Retinal pigment epithelial cell (primary cell): ENCODE measurements around the gene LPCAT2.

Source experiments
- DNase-seq: peaks from one replicate; pipeline ENCODE4 v3.0.0-alpha.2; 2010; ENCODE audit warnings: low read depth
- H3K4me3 ChIP-seq: 2 replicates; pipeline ENCODE4 v1.5.1; 2011; ENCODE audit warnings: mild to moderate bottlenecking, low read length, control low read depth, moderate library complexity
- TF ChIP-seq, protein P1 (sequence below): conservative IDR thresholded peaks from 2 replicates; pipeline ENCODE4 v1.5.1; 2011; ENCODE audit warnings: low read depth, low read length, control low read depth, inconsistent platforms

Gene LPCAT2

DNA sequence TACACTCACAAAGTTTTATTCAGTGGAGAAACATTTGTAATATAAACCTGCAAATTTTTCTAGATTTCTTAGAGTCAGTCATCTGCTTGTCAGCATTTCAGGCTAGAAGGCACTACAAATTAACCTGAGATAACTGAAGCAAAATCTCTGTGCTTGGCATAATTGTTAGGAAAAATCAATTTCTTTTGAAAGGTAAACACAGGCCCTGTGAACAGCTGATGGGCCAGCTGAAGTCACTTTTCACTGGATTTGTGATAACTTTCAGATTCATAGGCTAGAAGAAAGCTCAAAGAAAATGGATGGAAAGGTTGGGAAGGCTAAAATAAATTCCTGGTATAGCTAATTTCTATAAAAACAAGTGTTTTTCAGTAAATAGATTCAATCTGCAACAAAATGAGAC, 112.9 kb downstream of the LPCAT2 start:
- DNase-seq, result no peak
- H3K4me3 ChIP-seq, result no peak overlapping the region
- TF ChIP-seq, protein P1, sequence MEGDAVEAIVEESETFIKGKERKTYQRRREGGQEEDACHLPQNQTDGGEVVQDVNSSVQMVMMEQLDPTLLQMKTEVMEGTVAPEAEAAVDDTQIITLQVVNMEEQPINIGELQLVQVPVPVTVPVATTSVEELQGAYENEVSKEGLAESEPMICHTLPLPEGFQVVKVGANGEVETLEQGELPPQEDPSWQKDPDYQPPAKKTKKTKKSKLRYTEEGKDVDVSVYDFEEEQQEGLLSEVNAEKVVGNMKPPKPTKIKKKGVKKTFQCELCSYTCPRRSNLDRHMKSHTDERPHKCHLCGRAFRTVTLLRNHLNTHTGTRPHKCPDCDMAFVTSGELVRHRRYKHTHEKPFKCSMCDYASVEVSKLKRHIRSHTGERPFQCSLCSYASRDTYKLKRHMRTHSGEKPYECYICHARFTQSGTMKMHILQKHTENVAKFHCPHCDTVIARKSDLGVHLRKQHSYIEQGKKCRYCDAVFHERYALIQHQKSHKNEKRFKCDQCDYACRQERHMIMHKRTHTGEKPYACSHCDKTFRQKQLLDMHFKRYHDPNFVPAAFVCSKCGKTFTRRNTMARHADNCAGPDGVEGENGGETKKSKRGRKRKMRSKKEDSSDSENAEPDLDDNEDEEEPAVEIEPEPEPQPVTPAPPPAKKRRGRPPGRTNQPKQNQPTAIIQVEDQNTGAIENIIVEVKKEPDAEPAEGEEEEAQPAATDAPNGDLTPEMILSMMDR, result no peak

DNA sequence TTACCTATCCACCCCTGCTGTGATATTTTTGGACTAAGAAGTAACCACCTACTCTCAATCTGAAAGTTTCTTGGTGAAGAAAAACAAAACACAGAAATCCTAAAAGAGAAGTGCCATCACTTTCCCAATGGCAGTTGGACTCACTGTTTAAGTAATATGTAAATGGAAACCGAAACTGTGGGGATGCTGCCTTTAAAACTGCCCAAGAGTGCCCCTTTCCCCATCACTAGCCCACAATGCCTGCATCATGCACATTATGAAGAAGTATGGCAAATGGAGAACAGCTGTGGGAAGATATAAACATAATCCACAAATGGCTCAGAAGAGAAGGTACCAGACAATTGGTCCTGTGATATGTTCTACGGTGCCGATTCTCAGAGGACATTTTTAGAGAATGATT, 113.4 kb downstream of the LPCAT2 start:
- TF ChIP-seq, protein P1, result no peak
- no peak for DNase-seq
- no peak overlapping the region for H3K4me3 ChIP-seq

- H3K4me3 ChIP-seq, result no peak overlapping the region
- no peak for DNase-seq
- TF ChIP-seq, protein P1, result peak; percentile 34
These were observed 114.2 kb downstream of the LPCAT2 start for GRCh38 chr16:55622930-55623561.

DNA sequence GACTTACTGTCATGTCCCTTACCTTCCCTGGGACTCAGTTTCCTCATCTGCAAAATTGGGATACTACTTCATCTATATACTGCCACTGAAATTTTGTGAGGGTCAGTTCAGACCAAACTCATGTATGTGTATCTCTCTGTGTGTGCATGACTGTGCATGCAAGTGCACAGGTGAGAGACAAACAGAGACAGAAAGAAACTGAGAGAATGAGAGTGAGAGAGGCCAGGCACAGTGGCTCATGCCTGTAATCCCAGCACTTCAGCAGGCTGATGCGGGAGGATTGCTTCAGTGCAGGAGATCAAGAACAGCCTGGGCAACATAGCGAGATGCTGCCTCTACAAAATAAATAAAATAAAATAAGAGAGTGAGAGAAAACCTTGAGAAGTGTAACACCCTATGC, 114.8 kb downstream of the LPCAT2 start:
- TF ChIP-seq, protein P1, result no peak

DNA sequence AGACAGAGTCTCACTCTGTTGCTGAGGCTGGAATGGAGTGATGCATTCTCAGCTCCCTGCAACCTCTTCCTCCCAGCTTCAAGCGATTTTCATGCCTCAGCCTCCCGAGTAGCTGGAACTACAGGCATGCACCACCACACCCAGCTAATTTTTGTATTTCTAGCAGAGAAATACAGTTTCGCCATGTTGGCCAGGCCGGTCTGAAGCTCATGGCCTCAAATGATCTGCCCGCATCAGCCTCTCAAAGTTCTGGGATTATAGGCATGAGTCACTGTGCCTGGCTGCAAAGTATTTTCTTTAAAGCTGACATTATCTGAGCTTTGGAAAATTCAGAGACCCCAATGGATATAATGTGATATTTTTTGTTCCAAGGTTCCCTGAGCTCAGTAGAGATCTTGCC, 115.8 kb downstream of the LPCAT2 start:
- H3K4me3 ChIP-seq, result no peak overlapping the region
- TF ChIP-seq, protein P1, result no peak

More for the DNA sequence above, 114.8 kb downstream of the LPCAT2 start:
- DNase-seq, result no peak
- H3K4me3 ChIP-seq, result no peak overlapping the region

DNA sequence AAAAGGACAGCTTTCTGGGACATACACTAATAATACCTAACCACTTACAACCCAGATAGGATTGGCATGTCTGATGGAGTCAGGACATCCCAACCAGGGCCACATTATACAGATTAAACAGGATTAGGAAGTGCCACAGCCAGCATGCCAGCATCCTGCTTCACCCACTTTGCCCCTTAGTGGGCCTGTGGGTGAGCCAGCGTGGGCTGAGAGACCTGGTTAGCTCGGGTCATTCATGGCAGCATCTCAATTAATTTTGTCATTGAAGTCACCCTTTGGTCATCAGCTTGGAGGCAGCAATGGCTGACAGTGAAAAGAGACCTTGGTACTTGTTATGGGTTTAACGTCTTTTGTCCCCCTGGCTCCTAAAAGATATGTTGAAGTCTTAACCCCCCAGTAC, 117.0 kb downstream of the LPCAT2 start:
- TF ChIP-seq, protein P1, result no peak
- no peak for DNase-seq

More for the DNA sequence above, 115.8 kb downstream of the LPCAT2 start:
- DNase-seq, result no peak

GRCh38 chr16:55628306-55628968, 119.6 kb downstream of the LPCAT2 start:
- no peak for DNase-seq
- no peak overlapping the region for H3K4me3 ChIP-seq
- TF ChIP-seq, protein P1, result no peak

More for the DNA sequence above, 117.0 kb downstream of the LPCAT2 start:
- H3K4me3 ChIP-seq, result no peak overlapping the region
